Osteocyte (in vitro differentiated cells): ENCODE measurements around the gene FAM3A. TPM values are rescaled to one million over a fixed set of nuclear protein-coding genes. Genes with fewer than 3 reads are reported as not detected.
A peak's percentile ranks its signal among the peaks of the same experiment; 100 is the strongest.
"Not testable (repeated sequence)": the region's sequence is repeated elsewhere in the genome, so short reads cannot be mapped to it uniquely, and the experiment has no call there.

Experiments
- DNase-seq: peaks from one replicate; pipeline ENCODE4 v3.0.0; 2021; ENCODE audit warnings: mixed read lengths; ENCODE audit not compliant: unreplicated experiment; ENCODE audit errors: extremely low spot score
- H3K27ac Mint-ChIP-seq: one replicate; pipeline ENCODE4 v1.8.0; 2021; ENCODE audit warnings: mild to moderate bottlenecking, mixed read lengths; ENCODE audit not compliant: unreplicated experiment
- H3K27me3 Mint-ChIP-seq: one replicate; pipeline ENCODE4 v1.8.0; 2021; ENCODE audit warnings: mixed read lengths; ENCODE audit not compliant: unreplicated experiment
- H3K36me3 Mint-ChIP-seq: one replicate; pipeline ENCODE4 v1.8.0; 2021; ENCODE audit warnings: mixed read lengths; ENCODE audit not compliant: unreplicated experiment
- H3K4me1 Mint-ChIP-seq: one replicate; pipeline ENCODE4 v1.8.0; 2021; ENCODE audit warnings: mixed read lengths; ENCODE audit not compliant: unreplicated experiment
- H3K4me3 Mint-ChIP-seq: one replicate; pipeline ENCODE4 v1.8.0; 2021; ENCODE audit warnings: mild to moderate bottlenecking, moderate library complexity, mixed read lengths; ENCODE audit not compliant: unreplicated experiment
- H3K9me3 Mint-ChIP-seq: one replicate; pipeline ENCODE4 v1.8.0; 2021; ENCODE audit warnings: mixed read lengths; ENCODE audit not compliant: unreplicated experiment
- CTCF ChIP-seq: fragments of 200-600 bp; sonication (generic); IDR thresholded peaks from 2 replicates; pipeline ENCODE4 v1.5.0; 2021; ENCODE audit warnings: antibody characterized with exemption, mild to moderate bottlenecking, moderate library complexity
- long read RNA-seq: library from polyadenylated mRNA; unstranded; transcript quantifications from one replicate; pipeline ENCODE4 v2.0.0, GENCODE V29; 2021
- total RNA-seq: library from RNA; stranded (reverse); gene quantifications from 2 replicates; pipeline ENCODE4 v1.2.1, GENCODE V29; 2021

FAM3A gene
- 38.2 and 40.4 TPM in 2 replicates for total RNA-seq
- long read RNA-seq, partial matches to known transcripts, result 0 of 6 reads
- long read RNA-seq, other reads (novel, unspliced or antisense), result 1 of 6 reads

- TF ChIP-seq CTCF, result no peak
- Mint-ChIP-seq H3K27ac (peak within 1 kb of the TSS; percentile 81), H3K4me1 (peaks cover 13% of the 10 kb centered on the region), H3K4me3 (peak within 1 kb of the TSS; percentile 78), H3K27me3 (no peaks in the 10 kb centered on the region), H3K9me3 (no peaks in the 10 kb centered on the region), H3K36me3 (peaks cover 1% of the 10 kb centered on the region)
- peak; percentile 97 for DNase-seq
These were observed at the start of gene FAM3A for GRCh38 chrX:154515966-154516655. Gene FAM3A (minus strand): TSS chrX:154516232. CDS start chrX:154515772, 460 bp downstream.

- H3K4me1 Mint-ChIP-seq, DNase-seq, H3K9me3 Mint-ChIP-seq, H3K27me3 Mint-ChIP-seq, H3K36me3 Mint-ChIP-seq, H3K4me3 Mint-ChIP-seq, H3K27ac Mint-ChIP-seq: not testable (repeated sequence)
These were observed 46.3 kb upstream of the FAM3A start for GRCh38 chrX:154562295-154562694.

GRCh38 chrX:154560326-154560725 is 44.3 kb upstream of the FAM3A start:
- not testable (repeated sequence) for H3K27me3 Mint-ChIP-seq, H3K4me1 Mint-ChIP-seq, DNase-seq, H3K36me3 Mint-ChIP-seq, H3K9me3 Mint-ChIP-seq, H3K27ac Mint-ChIP-seq, H3K4me3 Mint-ChIP-seq

GRCh38 chrX:154558896-154559295 is 42.9 kb upstream of the FAM3A start:
- not testable (repeated sequence) for H3K36me3 Mint-ChIP-seq, H3K27me3 Mint-ChIP-seq, H3K4me1 Mint-ChIP-seq, H3K9me3 Mint-ChIP-seq, H3K27ac Mint-ChIP-seq, DNase-seq, H3K4me3 Mint-ChIP-seq

GRCh38 chrX:154558060-154558690 is 42.1 kb upstream of the FAM3A start:
- H3K36me3 Mint-ChIP-seq, H3K27ac Mint-ChIP-seq, H3K4me3 Mint-ChIP-seq, DNase-seq, H3K4me1 Mint-ChIP-seq, H3K9me3 Mint-ChIP-seq, H3K27me3 Mint-ChIP-seq: not testable (repeated sequence)

GRCh38 chrX:154552112-154552806 is 36.2 kb upstream of the FAM3A start:
- not testable (repeated sequence) for H3K9me3 Mint-ChIP-seq

GRCh38 chrX:154549766-154550165 is 33.7 kb upstream of the FAM3A start:
- peaks cover 10% of the 10 kb centered on the region for H3K36me3 Mint-ChIP-seq
- DNase-seq, result no peak
- peaks cover 3% of the 10 kb centered on the region for H3K9me3 Mint-ChIP-seq
- peaks cover 20% of the 10 kb centered on the region for H3K4me1 Mint-ChIP-seq
- no peak overlapping the region for H3K4me3 Mint-ChIP-seq
- TF ChIP-seq CTCF, result no peak
- H3K27ac Mint-ChIP-seq, result no peak overlapping the region
- no peaks in the 10 kb centered on the region for H3K27me3 Mint-ChIP-seq

More at GRCh38 chrX:154552112-154552806, 36.2 kb upstream of the FAM3A start:
- not testable (repeated sequence) for H3K4me3 Mint-ChIP-seq, H3K4me1 Mint-ChIP-seq, DNase-seq, H3K27ac Mint-ChIP-seq, H3K27me3 Mint-ChIP-seq, H3K36me3 Mint-ChIP-seq
